Natural killer cell (primary cell): ENCODE measurements around the gene DENND5B. TPM values are rescaled to one million over a fixed set of nuclear protein-coding genes. Genes with fewer than 3 reads are reported as not detected.

Experiments
- ATAC-seq, 3 donors: fragments of 150-1000 bp in 2 of 3; fragments of 200-7000 bp in 1 of 3; cut with Tn5 transposase; 1 replicate in 1 of 3; 2 replicates in 2 of 3; pipeline ENCODE4 v1.10.0; 2021; ENCODE audit warnings: mild to moderate bottlenecking in 2 of 3, moderate library complexity in 2 of 3
- DNase-seq, 2 donors: peaks; one replicate each; pipeline versions ENCODE4 v3.0.0 to v3.0.0-alpha.2; 2013 to 2021; ENCODE audit warnings: mixed read lengths in 1 of 2
- H3K27ac ChIP-seq: one replicate; pipeline ENCODE4 v1.5.1; 2013; ENCODE audit warnings: mild to moderate bottlenecking, low read length
- H3K27me3 ChIP-seq: one replicate; pipeline ENCODE4 v1.6.1; 2013; ENCODE audit warnings: low read length; ENCODE audit not compliant: control insufficient read depth, insufficient read depth
- H3K36me3 ChIP-seq: one replicate; pipeline ENCODE4 v1.6.1; 2013; ENCODE audit warnings: low read length; ENCODE audit not compliant: control insufficient read depth, insufficient read depth
- H3K4me1 ChIP-seq: one replicate; pipeline ENCODE4 v1.6.1; 2013; ENCODE audit warnings: low read length; ENCODE audit not compliant: control insufficient read depth, insufficient read depth
- H3K4me3 ChIP-seq: one replicate; pipeline ENCODE4 v1.5.1; 2013; ENCODE audit warnings: low read length
- H3K9me3 ChIP-seq: one replicate; pipeline ENCODE4 v1.6.1; 2013; ENCODE audit warnings: low read length; ENCODE audit not compliant: control insufficient read depth, insufficient read depth
- H3K27ac Mint-ChIP-seq, 2 donors: one replicate each; pipeline ENCODE4 v1.8.0; 2022; ENCODE audit warnings: mild to moderate bottlenecking in 2 of 2, mixed read lengths in 2 of 2, moderate library complexity in 1 of 2
- H3K27me3 Mint-ChIP-seq, 2 donors: one replicate each; pipeline ENCODE4 v1.8.0; 2022; ENCODE audit warnings: low read depth in 2 of 2, mixed read lengths in 2 of 2
- H3K36me3 Mint-ChIP-seq: one replicate; pipeline ENCODE4 v1.8.0; 2022; ENCODE audit warnings: mixed read lengths
- H3K4me1 Mint-ChIP-seq, 2 donors: one replicate each; pipeline ENCODE4 v1.8.0; 2022; ENCODE audit warnings: mixed read lengths in 2 of 2
- H3K4me3 Mint-ChIP-seq: one replicate; pipeline ENCODE4 v1.8.0; 2022; ENCODE audit warnings: mild to moderate bottlenecking, moderate library complexity, mixed read lengths
- H3K9me3 Mint-ChIP-seq, 2 donors: one replicate each; pipeline ENCODE4 v1.8.0; 2022; ENCODE audit warnings: mixed read lengths in 2 of 2
- CTCF ChIP-seq: fragments of 200-600 bp; IDR thresholded peaks from one replicate; pipeline ENCODE4 v1.8.0; 2022; ENCODE audit warnings: antibody characterized with exemption
- WGBS: methylation state at CpG from one replicate; pipeline ENCODE4 v1.1.7; 2013; ENCODE audit warnings: missing lambda C conversion rate; ENCODE audit not compliant: insufficient coverage; 5-methylcytosine and 5-hydroxymethylcytosine counted together
- intact Hi-C: fragments of 100-400 bp; cut with micrococcal nuclease; formaldehyde crosslinking; loops from one replicate; pipeline ENCODE4 v1.14.2; 2022
- total RNA-seq, 4 donors: library from RNA; stranded (reverse); fragments of 120-200 nt in 1 of 4; gene quantifications; one replicate each; pipeline versions ENCODE4 v1.2.3 to v1.2.4, GENCODE V29; 2013 to 2022

DENND5B gene
- total RNA-seq, 3 donors from 2014 or later (not counting 1 experiment from before 2014, with no cell fraction given) = 0.52 to 2.4 (median 0.70) TPM

DNA sequence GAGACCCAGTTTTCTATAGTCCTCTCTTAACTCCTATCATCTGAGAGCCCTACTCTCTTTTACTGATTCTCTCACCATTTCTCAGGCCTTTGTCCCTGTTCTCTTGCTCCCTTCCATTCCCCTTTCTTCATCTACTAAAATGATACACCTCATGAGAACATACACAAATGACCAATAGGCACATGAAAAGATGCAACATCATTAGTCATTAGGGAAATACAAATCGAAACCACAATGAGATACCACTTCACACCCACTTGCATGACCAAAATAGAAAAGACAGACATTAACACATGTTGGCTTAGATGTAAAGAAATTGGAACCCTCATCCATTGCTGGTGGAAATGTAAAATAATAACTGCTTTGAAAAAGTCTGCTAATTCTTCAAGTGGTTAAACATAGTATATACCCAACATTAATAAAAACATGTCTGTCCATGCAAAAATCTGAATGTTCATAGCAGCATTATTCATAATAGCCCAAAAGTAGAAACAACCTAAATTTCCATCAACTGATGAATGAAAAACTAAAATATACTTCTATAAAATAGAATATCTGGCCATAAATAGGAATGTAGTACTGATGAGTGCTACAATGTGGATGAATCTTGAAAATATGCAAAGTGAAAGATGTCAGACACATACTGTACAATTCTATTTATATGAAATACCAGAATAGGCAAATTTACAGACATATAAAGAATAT lies 66.0 kb downstream of the DENND5B start:
- peaks cover 2 to 13% of the 10 kb centered on the region in 2 donors for H3K27me3 Mint-ChIP-seq
- H3K4me3 Mint-ChIP-seq = no peak overlapping the region
- no peak for TF ChIP-seq CTCF
- no peaks in the 10 kb centered on the region for H3K4me1 Mint-ChIP-seq
- no peaks in the 10 kb centered on the region for H3K36me3 Mint-ChIP-seq
- no peaks in the 10 kb centered on the region for H3K4me1 ChIP-seq
- H3K9me3 ChIP-seq = no peaks in the 10 kb centered on the region
- intact Hi-C loops = no loop called here
- H3K27ac Mint-ChIP-seq = no peak overlapping the region
- H3K9me3 Mint-ChIP-seq = no peaks in the 10 kb centered on the region
- no peak for DNase-seq
- no peaks in the 10 kb centered on the region for H3K27me3 ChIP-seq
- H3K27ac ChIP-seq = no peak overlapping the region
- H3K4me3 ChIP-seq = no peak overlapping the region
- ATAC-seq = no peak
- 78% methylated on average over 1 of the region's 1 CpG for WGBS
- no peaks in the 10 kb centered on the region for H3K36me3 ChIP-seq

GRCh38 chr12:31523306-31523705 lies 67.6 kb downstream of the DENND5B start:
- Mint-ChIP-seq H3K4me1 (no peaks in the 10 kb centered on the region), H3K36me3 (no peaks in the 10 kb centered on the region), H3K27ac (no peak overlapping the region), H3K4me3 (no peak overlapping the region), H3K27me3 (peaks cover 2 to 13% of the 10 kb centered on the region in 2 donors), H3K9me3 (no peaks in the 10 kb centered on the region)
- Histone ChIP-seq H3K27me3 (no peaks in the 10 kb centered on the region), H3K4me1 (no peaks in the 10 kb centered on the region), H3K4me3 (no peak overlapping the region), H3K36me3 (no peaks in the 10 kb centered on the region), H3K27ac (no peak overlapping the region), H3K9me3 (no peaks in the 10 kb centered on the region)
- 95% methylated on average over 1 of the region's 2 CpGs for WGBS
- TF ChIP-seq CTCF = no peak
- ATAC-seq = no peak
- no peak for DNase-seq
- intact Hi-C loops = no loop called here

DNA sequence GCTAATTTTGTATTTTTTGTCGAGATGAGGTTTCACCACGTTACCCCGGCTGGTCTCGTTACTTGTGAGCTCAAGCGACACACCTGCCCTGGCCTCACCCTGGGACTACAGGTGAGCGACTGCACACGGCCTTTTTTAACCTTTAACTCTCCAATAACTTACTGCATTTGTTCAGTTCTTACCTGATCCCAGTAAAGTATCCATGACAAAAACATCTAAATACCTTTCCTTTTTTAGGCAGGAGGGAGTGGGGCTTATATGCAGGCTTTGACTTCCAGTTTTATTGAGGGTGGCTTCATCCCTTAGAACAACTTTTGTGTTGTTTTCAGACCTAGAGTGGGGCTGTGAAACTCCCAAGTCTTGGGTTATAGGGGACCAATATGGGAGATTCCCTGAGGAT lies 68.3 kb downstream of the DENND5B start:
- Histone ChIP-seq H3K9me3 (no peaks in the 10 kb centered on the region), H3K36me3 (no peaks in the 10 kb centered on the region), H3K27me3 (no peaks in the 10 kb centered on the region), H3K4me3 (no peak overlapping the region), H3K4me1 (no peaks in the 10 kb centered on the region), H3K27ac (no peak overlapping the region)
- H3K36me3 Mint-ChIP-seq = no peaks in the 10 kb centered on the region
- no peak overlapping the region for H3K27ac Mint-ChIP-seq
- TF ChIP-seq CTCF = no peak
- intact Hi-C loops = no loop called here
- 79% methylated on average over 7 of the region's 7 CpGs for WGBS
- no peak overlapping the region for H3K4me3 Mint-ChIP-seq
- H3K4me1 Mint-ChIP-seq = no peaks in the 10 kb centered on the region
- peaks cover 2 to 13% of the 10 kb centered on the region in 2 donors for H3K27me3 Mint-ChIP-seq
- no peaks in the 10 kb centered on the region for H3K9me3 Mint-ChIP-seq
- ATAC-seq (no peak), DNase-seq (no peak)

DNA sequence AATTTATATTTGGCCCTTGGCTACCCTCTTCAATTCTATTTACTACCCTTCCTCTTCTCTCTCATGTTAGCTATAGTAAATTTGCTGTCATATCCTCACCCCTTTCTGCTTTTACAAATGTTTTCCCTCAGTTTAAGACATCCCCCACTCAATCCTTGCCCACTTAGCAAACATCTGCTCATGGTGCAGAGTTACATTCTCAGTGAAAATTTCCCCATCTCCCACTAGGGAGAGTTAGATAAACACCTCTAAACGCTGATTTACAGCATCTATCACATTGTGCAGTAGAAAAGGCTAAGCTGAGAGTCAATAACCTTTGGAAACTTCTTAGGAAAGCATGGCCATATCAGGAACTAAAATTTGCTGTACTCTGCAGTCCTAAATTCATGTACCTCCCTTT lies 69.0 kb downstream of the DENND5B start:
- Histone ChIP-seq H3K27me3 (no peaks in the 10 kb centered on the region), H3K4me1 (no peaks in the 10 kb centered on the region), H3K4me3 (no peak overlapping the region), H3K27ac (no peak overlapping the region), H3K36me3 (no peaks in the 10 kb centered on the region), H3K9me3 (no peaks in the 10 kb centered on the region)
- TF ChIP-seq CTCF = no peak
- ATAC-seq (no peak), DNase-seq (no peak)
- H3K27ac Mint-ChIP-seq = no peak overlapping the region
- peaks cover 2 to 11% of the 10 kb centered on the region in 2 donors for H3K27me3 Mint-ChIP-seq
- intact Hi-C loops = no loop called here
- WGBS = 63% methylated on average over 1 of the region's 1 CpG
- H3K4me3 Mint-ChIP-seq = no peak overlapping the region
- no peaks in the 10 kb centered on the region for H3K4me1 Mint-ChIP-seq
- no peaks in the 10 kb centered on the region for H3K9me3 Mint-ChIP-seq
- no peaks in the 10 kb centered on the region for H3K36me3 Mint-ChIP-seq
